ENCODE results near the gene RAB3D.

DNA sequence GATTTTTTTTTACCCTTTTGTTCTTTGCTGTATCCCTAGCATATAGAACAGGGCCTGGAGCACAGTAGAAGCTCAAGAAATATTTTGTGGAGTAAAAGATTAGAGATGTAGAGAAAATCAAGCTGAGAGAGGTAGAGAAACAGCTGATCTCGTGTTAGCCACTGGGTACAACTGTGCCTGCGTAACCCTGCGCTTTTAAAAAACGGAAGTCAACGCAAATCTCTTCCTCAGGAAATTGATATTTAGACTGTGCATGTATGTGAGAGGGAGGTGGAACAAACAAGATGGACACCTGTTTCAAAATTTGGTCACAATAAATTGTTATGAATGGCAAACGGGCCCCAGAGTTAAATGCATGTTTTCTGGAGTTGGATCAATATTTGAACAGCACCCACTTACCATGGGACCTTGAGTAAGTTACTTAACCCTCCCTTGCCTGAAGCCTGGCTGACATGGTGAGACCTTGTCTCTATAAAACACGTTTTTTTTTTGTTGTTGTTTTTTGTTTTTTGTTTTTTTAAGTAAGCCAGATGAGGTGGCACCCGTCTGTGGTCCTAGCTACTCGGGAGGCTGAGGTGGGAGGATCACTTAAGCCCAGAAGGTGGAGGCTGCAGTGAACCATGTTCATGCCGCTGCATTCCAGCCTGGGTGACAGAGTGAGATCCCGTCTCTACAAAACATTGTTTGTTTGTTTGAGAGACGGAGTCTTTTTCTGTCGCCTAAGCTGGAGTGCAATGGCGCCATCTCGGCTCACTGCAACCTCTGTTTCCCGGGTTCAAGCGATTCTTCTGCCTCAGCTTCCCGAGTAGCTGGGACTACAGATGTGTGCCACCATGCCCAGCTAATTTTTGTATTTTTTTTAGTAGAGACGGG, 47.9 kb upstream of the RAB3D start:
- TF ChIP-seq, protein P1, sequence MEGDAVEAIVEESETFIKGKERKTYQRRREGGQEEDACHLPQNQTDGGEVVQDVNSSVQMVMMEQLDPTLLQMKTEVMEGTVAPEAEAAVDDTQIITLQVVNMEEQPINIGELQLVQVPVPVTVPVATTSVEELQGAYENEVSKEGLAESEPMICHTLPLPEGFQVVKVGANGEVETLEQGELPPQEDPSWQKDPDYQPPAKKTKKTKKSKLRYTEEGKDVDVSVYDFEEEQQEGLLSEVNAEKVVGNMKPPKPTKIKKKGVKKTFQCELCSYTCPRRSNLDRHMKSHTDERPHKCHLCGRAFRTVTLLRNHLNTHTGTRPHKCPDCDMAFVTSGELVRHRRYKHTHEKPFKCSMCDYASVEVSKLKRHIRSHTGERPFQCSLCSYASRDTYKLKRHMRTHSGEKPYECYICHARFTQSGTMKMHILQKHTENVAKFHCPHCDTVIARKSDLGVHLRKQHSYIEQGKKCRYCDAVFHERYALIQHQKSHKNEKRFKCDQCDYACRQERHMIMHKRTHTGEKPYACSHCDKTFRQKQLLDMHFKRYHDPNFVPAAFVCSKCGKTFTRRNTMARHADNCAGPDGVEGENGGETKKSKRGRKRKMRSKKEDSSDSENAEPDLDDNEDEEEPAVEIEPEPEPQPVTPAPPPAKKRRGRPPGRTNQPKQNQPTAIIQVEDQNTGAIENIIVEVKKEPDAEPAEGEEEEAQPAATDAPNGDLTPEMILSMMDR (IDR thresholded peaks at IDR 0.05 in 2 of 3, conservative IDR thresholded peaks at IDR 0.05 in 1 of 3; ENCODE audit: control insufficient read depth in 2 of 3, extremely low read depth in 1 of 3, insufficient read depth in 1 of 3, low read depth in 3 of 3, low read length in 3 of 3), result no peak
- no peak for TF ChIP-seq POLR2A (IDR thresholded peaks at IDR 0.05; ENCODE audit: low read depth, low read length)
- no peak for TF ChIP-seq EGR1 (IDR thresholded peaks at IDR 0.05; ENCODE audit: borderline replicate concordance in 1 of 2, low read depth in 2 of 2, low read length in 2 of 2)
- TF ChIP-seq MXI1 (IDR thresholded peaks at IDR 0.05; ENCODE audit: low read depth, low read length), result no peak
- TF ChIP-seq TCF12 (IDR thresholded peaks at IDR 0.05; ENCODE audit: low read depth, low read length), result no peak
- no peak for TF ChIP-seq JUNB (IDR thresholded peaks at IDR 0.05)
- TF ChIP-seq BMI1 (IDR thresholded peaks at IDR 0.05; ENCODE audit: borderline replicate concordance), result no peak
- TF ChIP-seq HDAC2 (IDR thresholded peaks at IDR 0.05), result no peak
- no peak for TF ChIP-seq MYC (IDR thresholded peaks at IDR 0.05; ENCODE audit: insufficient read depth, insufficient read length, insufficient replicate concordance, low read length, severe bottlenecking)
- no peak for TF ChIP-seq NFYB (IDR thresholded peaks at IDR 0.05; ENCODE audit: insufficient read depth, low read depth, low read length)

Data from GM12878 (cell line).